GM12874 (cell line): ENCODE measurements around the gene ATF7.

ENCODE experiments used
- TF ChIP-seq, protein P1 (sequence below): IDR thresholded peaks from 2 replicates; pipeline ENCODE4 v1.5.1; 2011; ENCODE audit warnings: low read depth, mild to moderate bottlenecking, control low read depth, low read length, moderate library complexity; ENCODE audit not compliant: insufficient read depth

The ATF7 gene

GRCh38 chr12:53645165-53645564 is 19.0 kb upstream of the ATF7 start:
- TF ChIP-seq, protein P1, sequence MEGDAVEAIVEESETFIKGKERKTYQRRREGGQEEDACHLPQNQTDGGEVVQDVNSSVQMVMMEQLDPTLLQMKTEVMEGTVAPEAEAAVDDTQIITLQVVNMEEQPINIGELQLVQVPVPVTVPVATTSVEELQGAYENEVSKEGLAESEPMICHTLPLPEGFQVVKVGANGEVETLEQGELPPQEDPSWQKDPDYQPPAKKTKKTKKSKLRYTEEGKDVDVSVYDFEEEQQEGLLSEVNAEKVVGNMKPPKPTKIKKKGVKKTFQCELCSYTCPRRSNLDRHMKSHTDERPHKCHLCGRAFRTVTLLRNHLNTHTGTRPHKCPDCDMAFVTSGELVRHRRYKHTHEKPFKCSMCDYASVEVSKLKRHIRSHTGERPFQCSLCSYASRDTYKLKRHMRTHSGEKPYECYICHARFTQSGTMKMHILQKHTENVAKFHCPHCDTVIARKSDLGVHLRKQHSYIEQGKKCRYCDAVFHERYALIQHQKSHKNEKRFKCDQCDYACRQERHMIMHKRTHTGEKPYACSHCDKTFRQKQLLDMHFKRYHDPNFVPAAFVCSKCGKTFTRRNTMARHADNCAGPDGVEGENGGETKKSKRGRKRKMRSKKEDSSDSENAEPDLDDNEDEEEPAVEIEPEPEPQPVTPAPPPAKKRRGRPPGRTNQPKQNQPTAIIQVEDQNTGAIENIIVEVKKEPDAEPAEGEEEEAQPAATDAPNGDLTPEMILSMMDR: no peak

DNA sequence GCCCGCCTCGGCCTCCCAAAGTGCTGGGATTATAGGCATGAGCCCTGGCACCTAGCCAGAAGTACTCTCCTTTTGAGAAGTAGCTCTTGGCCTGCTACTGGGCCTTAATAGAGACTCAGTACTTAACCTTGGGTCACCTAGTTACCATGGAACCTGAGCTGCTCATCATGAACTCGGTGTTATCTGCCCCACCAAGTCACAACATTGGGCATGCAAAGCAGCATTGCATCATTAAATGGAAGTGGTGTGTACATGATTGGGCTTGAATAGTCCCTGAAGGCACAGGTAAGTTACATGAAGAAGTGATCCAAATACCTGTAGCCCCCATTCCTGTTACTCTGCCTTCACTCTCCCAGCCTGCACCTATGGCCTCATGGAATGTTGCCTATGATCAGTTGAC is 18.0 kb upstream of the ATF7 start:
- TF ChIP-seq, protein P1: no peak

DNA sequence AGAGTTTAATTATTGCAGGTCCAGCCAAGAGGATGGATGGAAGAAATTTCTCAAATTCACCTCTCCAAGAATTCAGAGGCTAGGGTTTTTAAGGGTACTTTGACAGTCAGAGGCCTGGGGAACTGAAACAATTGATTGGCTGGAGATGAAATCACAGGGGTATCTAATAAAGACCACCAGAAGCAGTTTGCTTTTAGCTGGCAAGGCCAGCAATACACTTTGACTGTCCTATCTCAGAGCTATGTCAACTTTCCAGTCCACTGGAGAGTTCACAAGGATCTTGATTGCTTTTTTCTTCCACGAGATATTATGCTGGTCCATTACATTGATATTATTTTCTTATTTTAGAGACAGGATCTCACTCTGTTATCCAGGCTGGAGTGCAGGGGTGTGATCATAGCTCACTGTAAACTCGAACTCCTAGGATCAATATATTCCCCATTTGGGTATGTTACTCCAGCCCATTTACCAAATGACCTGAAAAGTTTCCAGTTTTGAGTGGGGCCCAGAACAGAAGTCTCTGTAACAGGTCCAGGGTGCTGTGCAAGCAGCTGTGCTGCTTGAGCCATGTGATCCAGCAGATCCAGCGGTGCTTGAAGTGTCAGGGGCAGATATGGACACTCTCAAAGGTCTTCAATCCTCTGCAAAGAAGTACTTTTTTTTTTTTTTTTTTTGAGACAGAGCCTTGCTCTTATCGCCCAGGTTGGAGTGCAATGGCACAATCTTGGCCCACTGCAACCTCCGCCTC is 17.2 kb upstream of the ATF7 start:
- TF ChIP-seq, protein P1: no peak

DNA sequence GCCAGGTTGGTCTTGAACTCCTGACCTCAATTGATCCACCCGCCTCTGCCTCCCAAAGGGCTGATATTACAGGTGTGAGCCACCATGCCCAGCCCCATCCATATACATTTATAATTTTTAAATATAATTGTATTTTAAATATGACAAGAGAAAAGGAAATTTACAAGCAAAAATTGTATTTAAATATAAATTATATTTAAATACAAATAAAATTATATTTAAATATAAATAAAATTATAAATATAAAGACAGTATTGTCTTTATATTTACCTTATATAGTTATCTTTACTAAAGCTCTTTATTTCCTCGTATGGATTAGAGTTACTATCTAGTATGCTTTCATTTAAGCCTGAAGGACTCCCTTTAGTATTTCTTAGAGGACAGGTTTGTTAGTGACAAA is 11.9 kb upstream of the ATF7 start:
- TF ChIP-seq, protein P1: no peak

- TF ChIP-seq, protein P1: no peak
Observed at GRCh38 chr12:53636641-53637040, 10.5 kb upstream of the ATF7 start.

GRCh38 chr12:53631721-53632120 is 5.5 kb upstream of the ATF7 start:
- TF ChIP-seq, protein P1: no peak

DNA sequence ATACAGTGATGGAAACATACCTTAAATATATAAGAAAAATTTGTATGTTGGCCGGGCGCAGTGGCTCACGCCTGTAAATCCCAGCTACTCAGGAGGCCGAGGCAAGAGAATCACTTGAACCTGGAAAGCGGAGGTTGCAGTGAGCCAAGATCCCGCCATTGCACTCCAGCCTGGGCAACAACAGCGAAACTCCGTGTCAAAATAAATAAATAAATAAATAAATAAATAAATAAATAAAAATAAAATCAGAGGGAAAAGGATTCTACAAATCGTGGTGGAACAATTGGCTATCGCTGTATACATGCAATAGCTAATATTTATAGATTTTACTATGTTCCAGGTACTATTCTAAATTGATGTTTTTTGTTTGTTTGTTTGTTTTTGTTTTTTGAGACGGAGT is 1.7 kb upstream of the ATF7 start:
- TF ChIP-seq, protein P1: no peak
